Fibroblast of the aortic adventitia (primary cell): Measurements from ENCODE around the gene GRIK3. TPM values are rescaled to one million over a fixed set of nuclear protein-coding genes. Genes with fewer than 3 reads are reported as not detected.

Experiments used
- DNase-seq: peaks from one replicate; pipeline ENCODE4 v3.0.0-alpha.2; 2010; ENCODE audit warnings: low read depth
- H3K4me3 ChIP-seq: 2 replicates; pipeline ENCODE4 v1.5.1; 2011; ENCODE audit warnings: low read depth, mild to moderate bottlenecking, control low read depth, low read length, moderate library complexity
- CTCF ChIP-seq: IDR thresholded peaks from 2 replicates; pipeline ENCODE4 v1.5.1; 2011; ENCODE audit warnings: mild to moderate bottlenecking, low read length, control low read depth, inconsistent platforms; ENCODE audit not compliant: insufficient read depth
- total RNA-seq: library from RNA; depleted of rRNA; stranded (reverse); fragments of >200 nt; gene quantifications from 2 replicates; pipeline ENCODE4 v1.2.3, GENCODE V29; 2012; ENCODE audit warnings: low replicate concordance

Gene GRIK3
- total RNA-seq, 1 donor = not detected

- no peak for DNase-seq
- TF ChIP-seq CTCF = no peak
- H3K4me3 ChIP-seq = no peak overlapping the region
These were observed 47.0 kb downstream of the GRIK3 start for GRCh38 chr1:36987276-36987675.

- no peak for TF ChIP-seq CTCF
- H3K4me3 ChIP-seq = no peak overlapping the region
- no peak for DNase-seq
These were observed 47.9 kb downstream of the GRIK3 start for GRCh38 chr1:36986241-36986985.

GRCh38 chr1:36984675-36985074 lies 49.6 kb downstream of the GRIK3 start:
- TF ChIP-seq CTCF = no peak
- H3K4me3 ChIP-seq = no peak overlapping the region
- DNase-seq = no peak

- no peak for TF ChIP-seq CTCF
- H3K4me3 ChIP-seq = no peak overlapping the region
- DNase-seq = no peak
These were observed 50.3 kb downstream of the GRIK3 start for GRCh38 chr1:36984026-36984425.

- no peak overlapping the region for H3K4me3 ChIP-seq
- DNase-seq = no peak
- no peak for TF ChIP-seq CTCF
These were observed 51.6 kb downstream of the GRIK3 start for GRCh38 chr1:36982709-36983108.

GRCh38 chr1:36981771-36982622 lies 52.3 kb downstream of the GRIK3 start:
- TF ChIP-seq CTCF = no peak
- no peak for DNase-seq

More at GRCh38 chr1:36981771-36982622, 52.3 kb downstream of the GRIK3 start:
- H3K4me3 ChIP-seq = no peak overlapping the region
